Upper lobe of left lung (tissue), 4 donors: ENCODE measurements around the gene MS4A6A.
"Not testable (repeated sequence)": the region's sequence is repeated elsewhere in the genome, so short reads cannot be mapped to it uniquely, and the experiment has no call there.

Experiments
- EP300 ChIP-seq, 4 donors: sonication (generic); formaldehyde crosslinking; IDR thresholded peaks; one replicate each; pipeline ENCODE4 v1.5.1; 2017; ENCODE audit warnings: antibody characterized with exemption in 4 of 4, control low read depth in 2 of 4
- POLR2A ChIP-seq, 4 donors: fragments of 450-650 bp; IDR thresholded peaks; one replicate each; pipeline ENCODE4 v1.5.1; 2016 to 2017; ENCODE audit warnings: antibody characterized with exemption in 4 of 4, mild to moderate bottlenecking in 2 of 4

DNA sequence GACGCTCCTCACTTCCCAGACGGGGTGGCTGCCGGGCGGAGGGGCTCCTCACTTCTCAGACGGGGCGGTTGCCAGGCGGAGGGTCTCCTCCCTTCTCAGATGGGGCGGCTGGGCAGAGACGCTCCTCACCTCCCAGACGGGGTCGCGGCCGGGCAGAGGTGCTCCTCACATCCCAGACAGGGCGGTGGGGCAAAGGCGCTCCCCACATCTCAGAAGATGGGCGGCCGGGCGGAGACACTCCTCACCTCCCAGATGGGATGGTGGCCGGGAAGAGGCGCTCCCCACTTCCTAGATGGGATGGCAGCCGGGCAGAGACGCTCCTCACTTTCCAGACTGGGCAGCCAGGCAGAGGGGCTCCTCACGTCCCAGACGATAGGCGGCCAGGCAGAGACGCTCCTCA, 18.5 kb upstream of the MS4A6A start:
- not testable (repeated sequence) for TF ChIP-seq EP300, POLR2A (IDR thresholded peaks at IDR 0.05)
